ENCODE measurements around the gene H3-3A.
"Not testable (repeated sequence)": the region's sequence is repeated elsewhere in the genome, so short reads cannot be mapped to it uniquely, and the experiment has no call there.

H3-3A gene

DNA sequence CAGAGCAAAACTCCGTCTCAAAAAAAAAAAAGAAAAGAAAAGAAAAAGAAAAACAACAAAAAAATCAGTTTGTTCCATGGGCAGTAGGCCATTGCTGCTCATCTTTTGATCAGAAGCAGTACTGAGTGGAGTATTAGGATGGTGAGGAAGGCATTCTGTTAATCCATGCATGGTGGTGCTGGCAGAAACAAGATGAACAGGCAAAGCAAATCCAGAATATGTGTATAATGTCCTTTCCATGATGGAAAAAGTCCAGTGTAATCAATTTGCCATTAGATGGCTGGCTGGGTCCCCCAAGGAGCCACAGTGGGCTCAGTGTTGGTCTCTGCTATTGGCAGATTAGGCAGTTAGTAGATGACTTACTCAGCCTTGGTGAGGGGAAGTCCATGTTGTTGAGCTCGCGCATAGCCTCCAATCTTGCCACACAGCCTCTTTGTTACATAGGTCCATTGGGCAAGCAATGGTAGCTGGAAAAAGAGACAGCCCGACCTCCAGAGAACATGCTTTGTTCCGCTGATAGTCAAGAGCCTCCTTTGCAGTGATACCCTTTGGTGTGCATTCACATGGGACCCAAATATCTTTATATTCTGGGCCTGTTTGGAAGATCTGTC lies 23.3 kb downstream of the H3-3A start:
- DNase-seq (ENCODE audit: low read depth): no peak

- DNase-seq (ENCODE audit: low read depth): no peak
These were observed 24.3 kb downstream of the H3-3A start for GRCh38 chr1:226086776-226087175.

DNA sequence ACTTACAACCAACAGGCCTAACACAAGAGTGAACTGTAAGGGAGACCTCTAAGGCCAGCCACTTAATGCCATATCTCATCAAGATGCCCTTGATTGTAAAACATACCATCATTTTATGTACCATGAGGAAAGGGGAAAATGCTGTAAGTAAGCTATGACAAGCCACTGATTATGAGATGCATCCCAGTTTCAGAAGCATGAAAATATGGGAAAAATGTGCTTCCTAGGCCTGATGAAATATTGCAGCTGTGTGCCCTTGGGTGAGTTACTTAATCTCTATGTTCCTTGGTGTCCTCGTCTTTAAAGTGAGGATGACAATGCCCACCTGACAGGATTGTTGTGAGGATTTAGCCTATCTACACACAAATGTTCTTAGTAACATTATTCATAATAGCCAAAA lies 28.9 kb downstream of the H3-3A start:
- DNase-seq (ENCODE audit: low read depth): no peak

GRCh38 chr1:226092048-226092820 lies 29.7 kb downstream of the H3-3A start:
- not testable (repeated sequence) for DNase-seq (ENCODE audit: low read depth)

GRCh38 chr1:226092965-226093364 lies 30.4 kb downstream of the H3-3A start:
- DNase-seq (ENCODE audit: low read depth): no peak

DNA sequence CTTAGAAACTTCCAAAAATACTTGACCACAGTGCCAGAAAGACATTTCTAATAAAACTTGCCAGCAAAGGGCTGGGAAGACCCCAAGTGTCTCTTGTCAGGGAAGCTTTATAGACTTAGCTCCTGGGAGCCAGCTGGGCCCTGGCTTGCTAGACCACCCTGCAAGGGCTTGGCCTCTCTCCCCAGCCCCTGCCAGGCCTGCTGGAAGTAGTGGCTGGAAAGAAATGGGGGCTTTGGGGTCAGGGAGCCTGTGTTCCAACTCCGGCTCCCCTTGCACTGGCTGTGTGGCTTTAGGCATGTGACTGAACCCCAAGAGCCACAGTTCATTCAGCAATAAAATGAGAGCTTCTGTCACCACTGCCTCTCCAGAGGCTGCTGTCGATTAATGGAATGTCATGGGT lies 31.1 kb downstream of the H3-3A start:
- no peak for DNase-seq (ENCODE audit: low read depth)

GRCh38 chr1:226094451-226094850 lies 31.9 kb downstream of the H3-3A start:
- DNase-seq (ENCODE audit: low read depth): no peak

DNA sequence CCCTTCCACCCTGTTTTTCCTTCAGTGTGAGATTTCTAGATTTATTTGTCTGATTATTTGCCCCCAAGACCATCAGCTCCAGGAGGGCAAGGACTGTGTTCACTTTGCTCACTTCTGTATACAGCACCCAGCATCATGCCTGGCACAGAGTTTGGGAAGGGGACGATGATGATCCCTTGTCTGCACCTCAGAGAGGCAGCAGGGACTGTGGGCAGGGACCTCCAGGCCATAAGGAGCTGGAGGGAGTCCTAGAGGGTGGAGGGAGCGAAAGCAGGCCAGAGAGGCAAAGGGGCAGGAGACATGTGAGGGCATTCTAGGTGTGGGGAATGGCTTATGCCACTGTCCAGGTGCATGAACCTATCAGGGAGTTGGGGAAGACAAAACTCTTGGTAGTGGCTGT lies 32.8 kb downstream of the H3-3A start:
- DNase-seq (ENCODE audit: low read depth): no peak

- DNase-seq (ENCODE audit: low read depth): no peak
These were observed 35.5 kb downstream of the H3-3A start for GRCh38 chr1:226097866-226098625.

GRCh38 chr1:226098870-226099835 lies 36.6 kb downstream of the H3-3A start:
- DNase-seq (ENCODE audit: low read depth): no peak

DNA sequence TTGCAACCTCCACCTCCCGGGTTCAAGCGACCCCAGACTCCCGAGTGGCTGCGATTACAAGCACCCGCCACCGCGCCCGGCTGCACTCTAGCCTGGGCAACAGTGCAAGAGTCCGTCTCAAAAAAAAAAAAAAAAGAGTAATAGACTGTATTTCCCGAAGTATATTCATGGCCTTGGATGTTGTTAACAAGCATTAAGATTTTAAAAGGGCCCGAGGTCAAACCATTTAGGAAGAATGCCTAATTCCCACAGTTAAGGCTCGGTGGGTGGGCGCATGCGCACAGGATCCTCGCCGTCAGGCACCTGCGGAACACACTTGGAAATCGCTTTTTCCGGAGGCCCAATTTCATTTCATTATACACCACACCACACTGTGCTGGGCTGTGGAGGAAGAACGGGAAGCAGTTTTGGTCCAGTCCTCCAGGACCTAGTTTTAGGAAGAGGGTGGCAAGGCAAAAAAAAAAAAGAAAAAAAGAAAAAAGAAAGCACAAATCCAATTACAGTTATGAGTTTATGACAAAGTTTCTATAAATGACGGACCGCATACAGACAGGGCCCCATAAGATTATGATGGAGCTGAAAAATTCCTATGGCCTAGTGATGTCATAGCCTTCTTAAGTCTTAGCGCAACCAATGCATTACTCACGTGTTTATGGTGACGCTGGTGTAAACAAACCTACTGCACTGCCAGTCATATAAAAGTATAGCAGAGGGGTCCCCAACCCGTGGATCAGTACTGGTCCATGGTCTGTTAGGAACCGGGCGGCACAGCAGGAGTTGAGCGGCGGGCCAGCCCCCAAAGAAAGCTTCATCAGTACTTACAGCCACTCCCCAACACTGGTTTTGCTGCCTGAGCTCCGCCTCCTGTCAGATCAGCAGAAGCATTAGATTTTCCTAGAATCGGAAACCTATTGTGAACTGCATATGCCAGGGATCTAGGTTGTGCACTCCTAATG lies 38.2 kb downstream of the H3-3A start:
- no peak for DNase-seq (ENCODE audit: low read depth)

DNA sequence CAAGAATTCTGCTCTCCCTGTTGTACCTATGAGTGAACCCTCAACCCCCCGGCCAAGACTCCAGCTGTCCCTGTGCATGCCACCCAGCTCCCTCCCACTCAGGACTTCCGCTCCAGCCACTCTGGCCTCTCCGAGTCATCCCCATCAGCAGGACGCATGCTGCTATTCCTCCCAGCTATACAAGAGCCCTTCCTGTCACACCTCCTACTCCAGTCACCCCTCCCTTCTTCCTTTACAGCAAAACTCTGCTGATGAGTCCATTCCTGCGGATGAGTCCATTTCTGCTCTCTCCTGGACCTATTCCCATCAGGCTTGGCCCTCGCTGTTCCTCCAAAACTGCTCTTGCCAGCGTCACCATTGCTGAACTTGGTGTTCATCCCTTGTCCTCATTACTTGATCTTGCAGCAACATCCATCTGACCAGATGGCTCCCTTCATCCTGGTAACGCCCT lies 42.2 kb downstream of the H3-3A start:
- no peak for DNase-seq (ENCODE audit: low read depth)

- no peak for DNase-seq (ENCODE audit: low read depth)
These were observed 45.2 kb downstream of the H3-3A start for GRCh38 chr1:226107471-226108460.

- DNase-seq (ENCODE audit: low read depth): no peak
These were observed 46.7 kb downstream of the H3-3A start for GRCh38 chr1:226108935-226109828.

DNA sequence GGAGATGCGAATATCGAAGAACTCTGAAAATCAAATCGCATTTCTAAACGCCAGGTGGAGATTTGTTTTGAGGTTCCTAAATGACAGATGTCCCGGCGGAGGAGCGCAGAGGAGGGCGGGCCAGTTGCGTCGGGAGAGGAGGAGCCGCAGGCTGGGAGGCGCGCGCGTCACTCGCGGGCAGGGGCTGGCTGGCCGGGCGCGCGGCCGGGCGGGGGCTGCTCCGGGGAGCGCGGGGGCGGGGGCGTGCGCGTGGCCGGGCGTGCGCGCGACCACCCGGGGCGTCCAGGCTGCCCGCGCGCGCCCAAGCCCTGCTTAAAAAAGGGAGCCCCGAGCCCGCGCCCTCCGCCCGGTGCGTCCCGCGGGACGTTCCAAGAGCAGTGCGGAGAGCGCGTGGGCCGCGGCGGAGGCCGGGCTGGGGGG lies 47.3 kb downstream of the H3-3A start:
- DNase-seq (ENCODE audit: low read depth): peak; percentile 59

DNA sequence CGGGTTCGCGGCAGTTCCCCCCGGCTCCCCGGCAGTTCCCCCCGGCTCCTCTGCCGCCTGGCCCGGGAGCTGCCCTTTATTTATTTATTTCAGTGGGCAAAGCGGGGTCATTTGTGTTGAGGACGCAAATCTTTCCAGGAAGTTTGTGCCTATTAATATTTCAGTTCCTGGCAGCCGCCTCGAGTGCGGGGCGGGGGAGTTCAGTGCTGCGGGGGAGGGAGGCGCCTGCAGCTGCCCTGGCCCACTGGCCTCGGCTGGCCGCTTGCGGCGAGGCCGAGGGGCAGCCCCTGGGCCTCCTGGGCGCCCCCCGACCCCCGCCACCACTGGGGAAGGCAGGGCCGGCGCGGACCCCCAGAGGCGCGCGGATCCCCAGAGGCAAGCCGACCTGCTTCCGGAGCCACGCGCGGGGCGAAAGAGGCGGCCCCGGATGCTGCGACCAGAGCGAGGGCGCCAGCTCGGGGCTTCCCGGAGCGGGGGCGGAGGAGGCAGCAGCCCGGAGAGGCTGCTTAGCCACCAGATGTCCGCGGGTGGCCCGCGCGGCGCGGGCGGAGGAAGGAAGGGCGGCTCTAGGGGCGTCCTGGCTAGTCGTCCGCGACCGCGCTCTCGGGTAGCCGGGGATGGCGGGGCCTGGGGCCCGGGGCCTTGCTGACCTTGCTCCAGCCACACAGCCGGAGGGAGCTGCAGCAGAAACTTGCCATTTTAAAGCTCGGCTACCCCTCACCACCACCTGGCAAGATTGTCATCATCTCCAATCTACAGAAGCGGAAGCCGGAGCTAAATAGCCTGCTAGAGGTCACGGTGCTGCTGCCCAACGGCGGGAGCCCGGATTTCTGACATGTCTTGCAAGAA lies 48.0 kb downstream of the H3-3A start:
- DNase-seq (ENCODE audit: low read depth): peak; percentile 29

All from stimulated activated CD8-positive, alpha-beta memory T cell treated with anti-CD3 and anti-CD28 coated beads, Interleukin-7, amount 100 ng/mL, for 24 hours (primary cell).